ENCODE results near the gene ABTB2.

DNA sequence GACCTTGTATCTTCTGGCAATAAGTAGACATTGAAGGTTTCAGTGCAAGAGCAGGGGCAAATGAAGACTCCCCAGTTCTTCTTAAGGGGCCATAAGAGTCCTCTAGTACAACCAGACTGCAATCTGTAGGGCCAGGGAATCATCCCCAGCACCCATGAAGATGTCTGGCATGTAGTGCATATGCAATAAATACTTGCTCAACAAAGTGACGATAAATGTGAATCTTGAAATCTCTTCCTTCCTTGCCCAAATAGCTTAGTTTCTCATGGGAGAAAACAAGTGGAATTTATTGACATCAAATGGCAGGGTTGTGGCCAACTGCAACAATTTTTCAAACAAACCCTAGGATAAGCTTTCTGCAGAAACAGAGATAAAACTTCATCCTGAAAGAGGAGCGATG is 107.6 kb downstream of the ABTB2 start:
- TF ChIP-seq CBX5 (IDR thresholded peaks at IDR 0.05; ENCODE audit: low read depth, low read length) (no peak), CTCF (IDR thresholded peaks at IDR 0.05; ENCODE audit: control extremely low read depth in 1 of 3, insufficient read depth in 1 of 3, low read depth in 1 of 3, low read length in 3 of 3) (no peak)
